Nephron (organoid): ENCODE measurements around the gene IDH2.

Experiments used
- H3K27ac Mint-ChIP-seq, 3 experiments: 2 replicates each; pipeline ENCODE4 v1.8.0; 2020; ENCODE audit warnings: mixed read lengths in 3 of 3, mild to moderate bottlenecking in 2 of 3, moderate library complexity in 1 of 3
- H3K27me3 Mint-ChIP-seq: 2 replicates; pipeline ENCODE4 v1.8.0; 2021; ENCODE audit warnings: low read depth, mild to moderate bottlenecking, moderate library complexity, mixed read lengths
- H3K36me3 Mint-ChIP-seq: 2 replicates; pipeline ENCODE4 v1.8.0; 2020; ENCODE audit warnings: low read depth, mixed read lengths
- H3K4me1 Mint-ChIP-seq: 2 replicates; pipeline ENCODE4 v1.8.0; 2020; ENCODE audit warnings: mixed read lengths
- H3K4me3 Mint-ChIP-seq, 3 experiments: 2 replicates each; pipeline ENCODE4 v1.8.0; 2020; ENCODE audit warnings: mild to moderate bottlenecking in 3 of 3, mixed read lengths in 3 of 3, moderate library complexity in 2 of 3
- H3K9me3 Mint-ChIP-seq: 2 replicates; pipeline ENCODE4 v1.8.0; 2020; ENCODE audit warnings: mixed read lengths
- TF ChIP-seq, protein P1 (sequence below), 3 experiments: fragments of 200-600 bp; sonication (generic); IDR thresholded peaks; one replicate each; pipeline ENCODE4 v1.5.0; 2021; ENCODE audit warnings: antibody characterized with exemption in 3 of 3; ENCODE audit not compliant: unreplicated experiment in 3 of 3

Gene IDH2

DNA sequence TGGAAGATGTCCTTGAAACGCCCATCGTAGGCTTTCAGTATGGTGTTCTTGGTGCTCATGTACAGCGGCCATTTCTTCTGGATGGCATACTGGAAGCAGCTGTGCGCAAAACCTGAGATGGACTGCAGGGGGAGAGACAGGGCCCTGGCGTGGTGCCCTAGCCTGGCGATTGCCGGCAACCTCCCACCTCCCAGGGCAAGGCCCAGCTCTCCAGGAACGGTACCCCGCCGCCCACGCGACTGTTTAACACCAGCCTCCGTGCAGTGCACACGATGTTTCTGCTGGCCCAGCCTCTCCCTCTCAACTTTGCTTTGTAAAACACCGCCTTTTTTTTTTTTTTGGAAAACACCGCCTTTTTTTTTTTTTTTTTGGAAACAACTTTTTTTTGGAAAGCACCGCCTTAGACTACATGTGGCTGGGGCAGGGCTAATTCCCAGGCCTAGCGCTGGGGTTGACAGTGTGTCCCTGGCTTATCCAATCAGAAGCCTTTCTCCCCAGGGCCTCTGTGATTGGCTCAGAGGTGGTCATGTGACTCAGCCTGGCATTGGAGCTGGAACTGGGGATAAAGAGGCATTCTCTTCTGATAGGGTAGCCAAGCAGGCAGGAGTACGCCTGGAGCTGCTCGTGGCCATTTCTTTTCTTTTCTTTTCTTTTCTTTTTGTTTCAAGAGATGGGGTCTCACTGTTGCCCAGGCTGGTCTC lies 14.7 kb downstream of the IDH2 start:
- no peaks in the 10 kb centered on the region for H3K9me3 Mint-ChIP-seq
- no peaks in the 10 kb centered on the region for H3K27me3 Mint-ChIP-seq
- TF ChIP-seq, protein P1, sequence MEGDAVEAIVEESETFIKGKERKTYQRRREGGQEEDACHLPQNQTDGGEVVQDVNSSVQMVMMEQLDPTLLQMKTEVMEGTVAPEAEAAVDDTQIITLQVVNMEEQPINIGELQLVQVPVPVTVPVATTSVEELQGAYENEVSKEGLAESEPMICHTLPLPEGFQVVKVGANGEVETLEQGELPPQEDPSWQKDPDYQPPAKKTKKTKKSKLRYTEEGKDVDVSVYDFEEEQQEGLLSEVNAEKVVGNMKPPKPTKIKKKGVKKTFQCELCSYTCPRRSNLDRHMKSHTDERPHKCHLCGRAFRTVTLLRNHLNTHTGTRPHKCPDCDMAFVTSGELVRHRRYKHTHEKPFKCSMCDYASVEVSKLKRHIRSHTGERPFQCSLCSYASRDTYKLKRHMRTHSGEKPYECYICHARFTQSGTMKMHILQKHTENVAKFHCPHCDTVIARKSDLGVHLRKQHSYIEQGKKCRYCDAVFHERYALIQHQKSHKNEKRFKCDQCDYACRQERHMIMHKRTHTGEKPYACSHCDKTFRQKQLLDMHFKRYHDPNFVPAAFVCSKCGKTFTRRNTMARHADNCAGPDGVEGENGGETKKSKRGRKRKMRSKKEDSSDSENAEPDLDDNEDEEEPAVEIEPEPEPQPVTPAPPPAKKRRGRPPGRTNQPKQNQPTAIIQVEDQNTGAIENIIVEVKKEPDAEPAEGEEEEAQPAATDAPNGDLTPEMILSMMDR (IDR thresholded peaks at IDR 0.05; ENCODE audit: unreplicated experiment in 3 of 3): no peak
- H3K4me3 Mint-ChIP-seq: no peak overlapping the region
- peaks cover 71% of the 10 kb centered on the region for H3K36me3 Mint-ChIP-seq
- H3K4me1 Mint-ChIP-seq: no peaks in the 10 kb centered on the region
- no peak overlapping the region for H3K27ac Mint-ChIP-seq

DNA sequence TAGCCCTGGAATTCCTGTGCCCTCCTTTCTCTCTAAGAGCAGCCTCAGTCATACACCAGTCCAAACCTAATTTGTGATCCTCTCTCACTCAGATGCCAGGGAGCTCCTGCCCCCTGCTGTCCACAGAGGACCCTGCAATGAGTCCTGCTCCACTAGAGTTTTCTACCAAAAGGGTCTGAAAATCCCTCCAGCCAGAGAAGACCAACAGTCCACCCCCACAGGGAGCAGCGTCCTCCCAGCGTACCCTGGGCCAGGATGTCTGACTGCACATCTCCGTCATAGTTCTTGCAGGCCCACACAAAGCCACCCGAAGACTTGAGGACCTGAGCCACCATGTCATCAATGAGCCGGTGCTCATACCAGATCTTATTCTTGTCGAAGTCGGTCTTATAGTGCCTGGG lies 15.4 kb downstream of the IDH2 start:
- no peak overlapping the region for H3K4me3 Mint-ChIP-seq
- TF ChIP-seq, protein P1 (IDR thresholded peaks at IDR 0.05; ENCODE audit: unreplicated experiment in 3 of 3): peak; percentile 44 to 57 (median 47)
- H3K4me1 Mint-ChIP-seq: no peaks in the 10 kb centered on the region
- H3K27ac Mint-ChIP-seq: no peak overlapping the region
- H3K9me3 Mint-ChIP-seq: no peaks in the 10 kb centered on the region
- H3K27me3 Mint-ChIP-seq: no peaks in the 10 kb centered on the region
- peaks cover 69% of the 10 kb centered on the region for H3K36me3 Mint-ChIP-seq

DNA sequence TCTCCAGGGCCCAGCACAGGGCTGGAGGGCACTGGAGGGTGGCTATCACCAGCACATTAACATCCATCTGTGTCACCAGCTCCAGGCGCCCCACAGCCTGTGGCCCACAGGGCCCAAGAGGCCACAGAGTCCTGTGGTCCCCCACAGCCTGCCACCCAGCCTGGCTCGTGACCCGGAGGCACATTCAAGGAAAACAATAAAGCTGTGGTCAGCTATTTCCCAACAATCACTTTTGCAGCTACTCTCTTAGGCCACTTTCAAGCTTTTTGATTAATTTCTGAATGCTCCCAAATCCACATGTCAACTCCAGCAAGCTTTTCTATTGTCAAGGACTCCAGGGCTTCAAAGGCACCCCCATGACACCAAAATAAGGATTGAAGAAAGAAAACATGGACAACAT lies 16.7 kb downstream of the IDH2 start:
- TF ChIP-seq, protein P1 (IDR thresholded peaks at IDR 0.05; ENCODE audit: unreplicated experiment in 3 of 3): no peak
- H3K4me1 Mint-ChIP-seq: no peaks in the 10 kb centered on the region
- H3K27me3 Mint-ChIP-seq: no peaks in the 10 kb centered on the region
- H3K27ac Mint-ChIP-seq: peak overlapping the region in 1 of 3 experiments; percentile 51
- no peak overlapping the region for H3K4me3 Mint-ChIP-seq
- H3K36me3 Mint-ChIP-seq: peaks cover 60% of the 10 kb centered on the region
- no peaks in the 10 kb centered on the region for H3K9me3 Mint-ChIP-seq

DNA sequence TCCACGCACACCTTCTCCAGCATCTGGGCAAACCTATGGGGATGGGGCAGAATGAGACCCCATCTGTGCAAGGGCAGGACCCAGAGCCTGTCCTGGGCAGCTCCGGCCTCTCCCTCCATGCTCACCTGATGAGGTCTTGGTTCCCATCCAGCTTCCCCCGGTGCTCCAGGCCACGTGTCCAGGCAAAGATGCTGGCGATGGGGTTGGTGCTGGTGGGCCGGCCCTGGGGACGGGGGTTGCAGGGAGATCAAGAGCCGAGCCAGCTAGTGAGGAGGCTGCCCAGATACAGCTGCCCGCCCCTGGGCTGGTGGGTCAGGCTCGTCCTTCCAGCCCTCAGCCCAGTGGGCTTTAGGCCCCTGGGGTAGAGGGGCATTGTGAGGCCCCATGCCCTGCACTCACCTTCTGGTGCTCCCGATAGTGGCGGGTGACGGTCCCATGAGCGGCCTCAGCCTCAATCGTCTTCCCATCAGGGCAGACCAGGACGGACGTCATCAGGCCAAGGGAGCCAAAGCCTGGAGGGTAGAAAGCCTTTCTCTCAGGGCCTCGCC lies 17.3 kb downstream of the IDH2 start:
- Mint-ChIP-seq H3K27ac (no peak overlapping the region), H3K4me1 (no peaks in the 10 kb centered on the region), H3K27me3 (no peaks in the 10 kb centered on the region), H3K4me3 (no peak overlapping the region), H3K9me3 (no peaks in the 10 kb centered on the region), H3K36me3 (peaks cover 59% of the 10 kb centered on the region)
- TF ChIP-seq, protein P1 (IDR thresholded peaks at IDR 0.05; ENCODE audit: unreplicated experiment in 3 of 3): no peak

DNA sequence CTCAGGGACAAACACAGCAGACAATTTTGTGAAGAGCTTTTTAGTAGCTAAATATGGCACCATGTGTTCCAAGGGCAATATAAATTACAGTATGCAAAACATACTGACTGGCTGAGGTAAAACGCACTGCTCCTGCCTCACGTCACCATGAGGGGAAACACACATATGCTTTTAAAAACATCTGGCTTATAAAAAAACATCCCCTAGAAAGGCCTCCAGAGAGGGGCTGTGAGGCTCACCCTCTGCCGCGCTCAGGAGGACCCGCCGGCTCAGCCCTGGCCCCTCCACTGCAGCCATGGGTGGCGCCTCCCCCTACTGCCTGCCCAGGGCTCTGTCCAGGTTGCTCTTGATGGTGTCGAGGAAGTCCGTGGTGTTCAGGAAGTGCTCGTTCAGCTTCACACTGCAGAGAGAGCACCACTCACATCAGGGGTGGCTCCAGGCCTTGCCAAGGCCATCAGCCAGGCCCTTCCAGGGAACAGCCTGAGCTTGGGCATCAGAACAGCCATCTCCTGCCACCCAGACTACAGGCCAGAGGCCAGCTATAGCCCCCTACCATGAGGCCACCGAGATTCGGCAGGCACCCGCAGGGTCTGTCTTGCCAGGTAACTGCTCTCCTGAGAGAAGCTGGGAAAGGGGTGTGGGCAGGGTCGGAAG lies 18.2 kb downstream of the IDH2 start:
- TF ChIP-seq, protein P1 (IDR thresholded peaks at IDR 0.05; ENCODE audit: unreplicated experiment in 3 of 3): no peak
- Mint-ChIP-seq H3K27me3 (no peaks in the 10 kb centered on the region), H3K36me3 (peaks cover 50% of the 10 kb centered on the region), H3K27ac (no peak overlapping the region), H3K4me1 (no peaks in the 10 kb centered on the region), H3K9me3 (no peaks in the 10 kb centered on the region), H3K4me3 (no peak overlapping the region)
